GM20000 (cell line): ENCODE results near the gene FAM234A.

Experiments used
- DNase-seq: peaks from one replicate; pipeline ENCODE4 v3.0.0; 2012; ENCODE audit warnings: low spot score
- TF ChIP-seq, protein P1 (sequence below): IDR thresholded peaks from 2 replicates; pipeline ENCODE4 v1.5.1; 2012; ENCODE audit warnings: mild to moderate bottlenecking, control low read depth; ENCODE audit errors: extremely low read depth, missing control alignments

FAM234A gene

DNA sequence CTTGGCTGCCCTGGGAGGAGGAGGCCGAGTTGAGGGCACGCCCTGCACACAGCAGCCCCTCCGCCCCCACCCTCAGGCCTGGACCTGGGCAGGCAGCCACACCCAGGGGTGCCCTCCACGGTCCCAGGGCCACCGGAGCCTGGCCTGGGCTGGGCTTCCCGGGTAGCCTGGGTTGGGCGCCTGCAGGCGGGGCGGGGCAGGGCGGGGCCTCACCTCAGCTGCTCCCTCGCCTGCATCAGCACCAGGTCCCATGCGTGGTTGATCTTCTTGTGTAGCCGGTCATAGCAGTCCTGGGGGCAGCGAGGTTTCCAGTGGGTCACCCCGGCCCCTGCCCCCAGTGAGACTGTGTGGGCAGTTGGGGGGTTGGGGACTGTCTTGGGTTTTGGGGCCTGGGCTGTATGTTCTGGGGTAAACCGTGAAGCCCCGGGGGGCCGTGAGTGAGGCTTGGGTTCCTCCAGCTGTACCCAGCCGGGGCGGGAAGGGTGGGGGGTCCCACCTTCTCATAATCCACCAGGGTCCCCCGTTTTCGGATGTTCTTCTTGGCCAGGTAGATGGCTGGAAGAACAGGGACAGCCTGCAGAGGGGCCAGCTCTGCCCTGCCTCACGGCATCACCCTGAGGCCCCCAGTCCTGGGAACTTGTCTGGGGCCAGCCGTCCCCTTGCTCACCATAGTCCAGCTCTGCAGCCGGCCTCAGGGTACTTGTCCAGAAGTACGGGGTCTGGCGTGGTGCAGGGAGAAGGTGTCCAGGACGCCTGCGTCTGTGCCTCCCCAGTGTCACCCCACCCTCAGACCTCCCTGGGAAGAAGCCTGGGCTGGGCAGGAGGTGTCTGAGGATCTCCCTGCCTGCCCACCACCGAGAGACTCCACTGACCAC is 39.2 kb downstream of the FAM234A start:
- no peak for DNase-seq
- TF ChIP-seq, protein P1, sequence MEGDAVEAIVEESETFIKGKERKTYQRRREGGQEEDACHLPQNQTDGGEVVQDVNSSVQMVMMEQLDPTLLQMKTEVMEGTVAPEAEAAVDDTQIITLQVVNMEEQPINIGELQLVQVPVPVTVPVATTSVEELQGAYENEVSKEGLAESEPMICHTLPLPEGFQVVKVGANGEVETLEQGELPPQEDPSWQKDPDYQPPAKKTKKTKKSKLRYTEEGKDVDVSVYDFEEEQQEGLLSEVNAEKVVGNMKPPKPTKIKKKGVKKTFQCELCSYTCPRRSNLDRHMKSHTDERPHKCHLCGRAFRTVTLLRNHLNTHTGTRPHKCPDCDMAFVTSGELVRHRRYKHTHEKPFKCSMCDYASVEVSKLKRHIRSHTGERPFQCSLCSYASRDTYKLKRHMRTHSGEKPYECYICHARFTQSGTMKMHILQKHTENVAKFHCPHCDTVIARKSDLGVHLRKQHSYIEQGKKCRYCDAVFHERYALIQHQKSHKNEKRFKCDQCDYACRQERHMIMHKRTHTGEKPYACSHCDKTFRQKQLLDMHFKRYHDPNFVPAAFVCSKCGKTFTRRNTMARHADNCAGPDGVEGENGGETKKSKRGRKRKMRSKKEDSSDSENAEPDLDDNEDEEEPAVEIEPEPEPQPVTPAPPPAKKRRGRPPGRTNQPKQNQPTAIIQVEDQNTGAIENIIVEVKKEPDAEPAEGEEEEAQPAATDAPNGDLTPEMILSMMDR, result no peak

DNA sequence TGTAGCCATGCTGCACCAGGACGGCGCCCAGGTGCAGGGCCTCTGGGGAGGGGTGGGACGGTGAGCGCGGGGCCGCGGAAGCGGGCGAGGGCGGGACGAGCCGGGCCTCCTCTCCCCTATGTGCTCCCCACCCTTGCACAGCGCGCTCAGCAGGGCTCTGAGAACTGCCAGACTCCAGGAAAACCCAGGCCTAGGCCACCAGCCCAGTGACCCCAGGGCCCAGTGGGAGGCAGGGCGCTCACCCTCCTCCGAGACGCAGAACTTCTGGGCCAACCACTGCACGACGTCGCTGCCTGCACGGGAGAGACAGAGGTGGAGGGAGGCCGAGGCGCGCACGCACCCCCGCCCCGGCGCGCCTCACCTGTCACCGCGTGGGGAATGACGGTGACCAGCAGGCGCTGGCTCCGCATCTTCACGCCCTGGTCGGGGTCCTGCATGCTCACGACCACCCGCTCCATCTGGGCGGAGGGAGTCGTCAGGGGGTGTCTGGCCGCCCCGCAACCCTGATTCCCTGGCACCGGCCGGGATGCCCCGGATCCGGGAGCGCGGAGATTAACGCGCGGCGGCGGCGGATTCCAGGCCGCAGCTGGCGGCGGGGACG is 40.5 kb downstream of the FAM234A start:
- no peak for DNase-seq
- TF ChIP-seq, protein P1, result no peak

DNA sequence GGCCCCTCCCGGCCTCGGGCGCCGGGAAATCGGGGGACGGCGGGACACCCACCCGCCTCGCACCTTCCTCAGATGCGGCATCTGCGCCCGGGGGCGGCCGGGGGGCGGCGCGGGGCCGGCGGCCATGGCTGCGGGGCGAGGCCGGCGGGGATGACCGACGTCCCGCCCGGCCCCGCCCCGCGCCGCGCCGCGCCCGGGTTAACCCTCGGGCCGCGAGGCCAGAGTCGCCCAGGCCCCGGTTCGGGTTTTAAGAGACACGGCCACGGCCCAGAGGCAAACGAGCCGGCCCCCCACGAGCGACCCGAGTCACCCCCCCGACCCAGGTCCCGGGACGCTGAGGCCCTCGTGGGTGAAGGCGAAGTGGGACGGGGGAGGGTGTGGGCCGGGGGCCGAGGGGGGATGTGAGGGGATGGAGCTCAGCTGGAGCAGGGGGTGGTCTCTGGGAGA is 41.2 kb downstream of the FAM234A start, which contains the start of gene RGS11:
Gene RGS11 (minus strand): TSS at position 159 of the 447 bp plus-strand sequence. CDS start 33 bp downstream, at position 126.
- DNase-seq, result no peak
- TF ChIP-seq, protein P1, result no peak

DNA sequence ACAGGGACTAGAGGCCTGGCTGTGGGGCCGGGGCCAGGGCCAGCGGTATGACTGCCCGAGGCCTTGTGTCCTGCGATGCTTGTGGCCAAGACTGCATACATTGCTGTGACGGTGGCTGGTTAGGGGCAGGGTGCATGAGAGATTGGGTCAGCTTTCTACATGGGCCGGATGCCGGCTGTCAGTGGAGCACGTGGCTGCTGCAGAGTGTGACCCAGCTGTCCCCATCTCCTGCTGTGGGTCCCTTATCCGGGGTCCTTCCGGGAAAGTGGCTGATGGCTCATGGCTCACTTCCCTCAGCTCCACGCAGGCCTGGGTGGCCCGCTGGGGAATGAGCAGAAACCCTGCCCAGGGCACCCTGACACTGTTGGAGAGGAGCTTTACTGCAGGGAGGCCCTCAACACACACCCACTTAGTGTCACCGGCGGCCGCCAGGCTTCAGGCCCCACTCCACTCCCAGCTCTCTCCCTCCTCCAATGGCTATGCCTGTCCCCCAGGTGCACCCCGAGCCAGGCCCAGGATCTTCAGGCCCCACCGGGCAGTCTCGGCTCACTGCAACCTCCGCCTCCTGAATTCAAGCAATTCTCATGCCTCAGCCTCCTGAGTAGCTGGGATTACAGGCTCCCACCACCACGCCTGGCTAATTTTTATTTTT is 41.9 kb downstream of the FAM234A start:
- TF ChIP-seq, protein P1, result no peak
- no peak for DNase-seq

DNA sequence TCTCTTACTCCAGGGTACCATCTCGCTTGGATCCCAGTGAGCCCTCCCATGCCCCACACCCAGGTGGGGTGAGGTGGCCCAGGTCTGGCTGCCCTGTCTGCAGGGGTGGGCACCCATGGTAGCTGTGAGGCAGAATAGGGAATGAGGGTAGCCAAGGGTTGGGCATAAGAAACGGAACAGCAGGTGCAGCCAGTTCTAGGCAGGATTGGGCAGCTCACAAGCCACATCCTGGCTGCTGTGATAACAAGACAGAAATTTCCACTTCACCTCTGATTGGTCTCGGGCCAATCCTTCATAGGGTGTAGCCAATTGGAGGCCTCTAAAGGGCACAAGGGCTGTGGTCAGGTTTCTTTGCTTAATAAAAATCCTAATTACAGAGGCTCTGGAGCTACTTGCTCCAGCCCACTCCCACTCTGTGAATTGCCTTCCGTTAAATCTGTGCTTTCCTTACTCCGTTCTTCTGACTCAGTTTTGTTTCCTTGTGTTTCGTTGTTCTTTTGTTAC is 44.3 kb downstream of the FAM234A start:
- DNase-seq, result no peak
- TF ChIP-seq, protein P1, result no peak

DNA sequence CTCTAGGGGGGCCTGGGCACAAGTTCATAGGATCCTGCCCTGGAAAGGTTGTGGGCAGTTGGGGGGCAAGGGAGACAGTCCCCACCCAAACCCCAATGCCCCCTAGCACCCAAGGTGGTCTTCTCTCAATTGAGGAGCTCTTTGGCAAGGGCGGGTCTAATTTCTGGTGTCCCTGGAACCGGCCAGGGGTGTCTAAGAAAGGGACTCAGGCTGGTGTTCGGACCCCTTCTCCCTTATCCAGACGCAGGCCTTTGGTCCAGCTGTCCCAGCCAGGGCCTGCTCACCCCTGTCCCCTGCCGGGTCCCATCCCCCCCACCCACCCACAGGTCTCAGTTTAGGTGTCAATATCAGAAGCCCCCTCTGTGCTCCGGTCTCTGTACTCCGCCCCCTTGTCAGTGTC is 44.9 kb downstream of the FAM234A start:
- no peak for DNase-seq
- TF ChIP-seq, protein P1, result no peak
